Activated T-cell treated with anti-CD3 and anti-CD28 coated beads, Interleukin-2, amount 50 U/mL, for 1 hour (primary cell): ENCODE results near the gene PKNOX2.

Source experiments
- DNase-seq: peaks from one replicate; pipeline ENCODE4 v3.0.0-alpha.2; 2020

Gene PKNOX2

DNA sequence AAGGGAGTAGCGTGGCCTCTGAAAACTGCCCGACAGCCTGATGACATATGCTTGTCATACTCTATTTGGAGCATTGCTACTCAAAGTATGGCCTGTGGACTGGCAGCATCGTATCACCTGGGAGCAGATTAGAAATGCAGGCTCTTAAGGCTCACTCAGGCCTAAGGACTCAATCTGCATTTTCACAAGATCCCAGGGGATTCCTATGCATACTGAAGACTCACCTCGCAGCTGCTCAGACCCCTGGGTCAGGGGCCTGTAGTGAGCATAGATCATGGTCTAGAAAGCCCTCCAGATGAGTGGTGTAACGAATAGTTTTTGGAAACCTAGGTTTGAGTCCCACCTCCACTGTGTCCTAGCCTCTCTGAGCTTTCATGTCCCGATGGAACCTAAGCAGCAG, 205.3 kb downstream of the PKNOX2 start:
- DNase-seq: no peak

DNA sequence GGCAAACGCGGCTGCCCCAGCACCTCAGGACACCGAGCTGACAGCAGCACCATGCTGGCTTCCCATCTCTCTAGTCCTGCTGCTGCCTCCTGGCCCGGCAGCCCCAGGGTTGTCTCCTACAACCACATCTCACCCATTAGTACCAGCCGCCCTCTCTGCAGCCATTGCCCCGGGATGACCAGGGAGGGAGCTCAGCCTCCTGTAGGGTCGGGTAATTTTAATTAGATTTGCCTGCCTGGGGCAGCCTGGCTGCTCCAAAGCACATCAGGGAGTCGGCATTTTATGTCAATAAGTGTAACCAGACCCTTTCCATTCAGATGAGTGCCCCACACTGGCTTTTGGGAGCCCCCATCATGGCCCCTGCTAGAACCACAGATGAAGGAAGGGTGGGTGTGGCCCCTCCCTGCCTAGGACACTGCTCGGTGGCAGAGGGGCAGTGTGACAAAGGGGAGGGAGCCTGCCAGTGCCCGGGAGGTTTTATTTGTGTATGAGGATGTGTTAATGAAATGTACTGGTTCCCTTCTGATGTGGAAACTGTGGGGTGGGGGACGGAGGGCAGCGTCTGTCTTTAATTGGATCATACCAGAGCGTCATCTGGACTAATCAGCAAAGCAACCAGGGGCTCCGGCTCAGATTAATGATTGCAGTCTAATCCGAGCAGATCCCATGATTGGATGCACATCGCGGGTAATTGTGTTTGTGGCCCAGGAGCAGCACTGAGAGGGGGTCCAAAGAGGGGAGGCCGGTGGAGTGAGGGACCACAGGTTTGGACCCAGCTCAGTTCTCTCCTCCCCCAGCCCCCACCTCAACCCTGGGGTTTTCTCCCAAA, 206.2 kb downstream of the PKNOX2 start:
- no peak for DNase-seq

DNA sequence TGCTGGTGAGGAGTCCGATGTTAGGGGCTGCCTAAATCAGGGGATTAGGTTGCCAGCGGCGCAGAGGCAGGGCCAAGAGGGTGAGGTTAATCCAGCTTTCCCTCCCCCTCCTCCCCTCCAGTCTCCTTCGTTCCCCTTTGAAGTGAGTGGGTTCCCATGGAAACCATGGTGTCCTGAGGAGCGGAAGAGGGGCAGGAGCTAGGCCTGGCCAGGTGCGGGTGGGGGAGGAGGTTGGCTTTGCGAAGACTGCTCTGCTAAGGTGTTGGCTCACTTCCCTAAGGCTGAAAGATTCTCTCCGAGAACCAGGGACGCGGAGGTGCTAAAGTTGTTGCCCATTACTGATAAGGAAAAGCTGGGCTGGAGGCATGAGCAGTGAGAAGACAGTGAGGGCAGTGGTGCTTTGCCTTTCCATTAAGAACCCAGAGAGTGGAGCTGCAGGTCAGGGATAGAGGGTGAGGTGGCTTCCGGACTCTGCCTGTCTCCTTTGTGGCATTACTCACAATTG, 206.9 kb downstream of the PKNOX2 start:
- DNase-seq: no peak

DNA sequence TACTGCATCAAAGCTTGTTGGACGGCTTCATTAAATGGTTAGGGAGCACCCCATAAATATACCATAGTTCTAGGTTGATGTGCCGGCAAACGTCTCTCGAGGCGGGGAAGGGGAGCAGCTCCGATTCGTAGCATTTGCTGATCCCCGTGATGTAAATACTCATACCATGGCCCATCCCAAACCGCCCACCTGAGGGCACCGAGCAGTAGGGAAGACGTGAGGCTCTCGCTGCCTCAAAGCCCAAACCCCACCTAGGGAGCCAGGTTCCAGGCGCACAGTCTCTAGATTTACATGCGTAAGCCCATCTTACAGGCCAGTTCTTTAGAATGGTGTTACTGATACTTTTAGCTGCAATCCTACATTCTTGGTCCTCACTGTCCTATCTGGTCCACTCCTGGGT, 207.5 kb downstream of the PKNOX2 start:
- no peak for DNase-seq

DNA sequence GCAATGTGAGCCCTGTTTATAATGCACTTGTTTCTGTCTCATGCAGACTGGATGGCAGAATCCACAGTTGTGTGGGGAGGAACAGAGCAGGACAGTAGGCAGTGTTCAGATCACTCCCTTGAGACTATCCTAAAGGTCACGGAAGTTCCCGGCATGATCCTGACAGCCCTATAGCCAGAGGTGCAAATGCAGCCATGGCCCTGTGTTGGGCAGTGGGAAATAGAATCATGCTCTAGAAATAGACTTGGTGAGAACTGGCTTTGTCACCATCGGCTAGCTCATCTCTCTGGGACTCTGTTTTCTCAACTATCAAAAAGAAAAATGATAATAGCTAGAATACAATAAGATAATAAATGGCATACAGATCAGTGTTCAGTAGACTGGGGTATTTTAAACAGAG, 208.4 kb downstream of the PKNOX2 start:
- DNase-seq: no peak

DNA sequence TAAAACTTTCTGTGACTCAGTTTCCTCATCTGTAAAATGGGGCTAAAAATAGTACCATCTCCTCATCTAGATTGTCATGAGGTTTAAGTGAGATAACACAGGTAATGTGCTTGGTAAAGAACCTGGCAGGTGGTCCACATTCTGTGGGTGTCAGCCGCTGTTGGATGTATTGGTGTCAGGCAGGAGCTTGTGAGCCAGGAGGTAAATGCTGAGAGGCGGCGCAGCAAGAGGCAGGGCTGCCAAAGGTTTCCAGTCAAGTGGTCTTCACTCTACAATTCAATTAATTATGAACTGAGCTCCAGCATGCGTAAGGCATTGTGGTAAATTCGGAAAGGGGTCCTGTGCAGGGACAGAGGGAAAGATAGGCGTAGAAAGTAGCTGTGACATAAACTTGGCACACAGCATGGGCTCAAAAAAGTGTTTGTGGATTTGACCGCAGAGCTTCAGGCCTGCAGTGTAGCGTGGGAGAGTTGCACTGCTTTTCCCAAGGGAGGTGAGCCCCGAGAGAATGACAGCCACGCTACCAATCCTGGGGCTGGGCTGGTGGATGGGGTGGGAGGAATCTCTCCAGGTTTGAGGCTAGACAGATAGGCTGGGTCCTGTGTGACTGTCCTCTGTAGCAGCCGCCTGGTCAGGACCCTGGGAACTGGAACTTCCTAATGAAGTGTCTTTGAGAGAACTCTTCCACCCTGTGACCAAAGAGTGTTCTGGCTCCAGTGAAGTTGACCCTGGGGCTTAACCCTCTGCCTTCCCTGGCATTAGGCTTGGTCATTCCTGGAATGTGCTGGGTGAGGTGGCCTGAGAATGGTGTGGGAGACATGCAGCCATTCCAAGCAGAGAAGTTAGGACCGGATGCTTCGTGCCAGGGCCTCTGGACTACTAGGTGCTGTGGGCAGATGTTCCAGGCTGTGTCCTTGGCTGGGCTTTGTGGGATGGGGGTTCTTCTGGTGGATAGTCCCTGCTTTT, 209.2 kb downstream of the PKNOX2 start:
- DNase-seq: no peak

DNA sequence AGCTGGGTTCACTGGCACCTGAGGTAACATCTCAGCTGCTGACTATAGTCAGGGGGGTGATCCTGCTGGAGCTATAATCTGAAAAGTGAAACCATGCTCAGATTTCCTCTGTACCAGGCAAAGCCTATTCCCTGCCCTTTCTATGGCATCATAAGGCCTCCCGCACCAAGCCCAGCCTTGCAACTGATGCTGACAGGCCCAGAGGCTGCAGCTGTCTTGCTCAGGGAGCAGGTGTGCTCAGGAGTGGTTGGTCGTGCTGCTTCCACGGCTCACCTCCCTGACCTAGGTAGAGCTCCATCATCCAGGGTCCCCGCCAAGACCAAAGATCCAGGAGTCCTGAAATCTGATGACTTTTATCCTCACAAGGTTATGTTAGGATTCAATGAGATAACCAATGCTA, 209.8 kb downstream of the PKNOX2 start:
- DNase-seq: no peak

DNA sequence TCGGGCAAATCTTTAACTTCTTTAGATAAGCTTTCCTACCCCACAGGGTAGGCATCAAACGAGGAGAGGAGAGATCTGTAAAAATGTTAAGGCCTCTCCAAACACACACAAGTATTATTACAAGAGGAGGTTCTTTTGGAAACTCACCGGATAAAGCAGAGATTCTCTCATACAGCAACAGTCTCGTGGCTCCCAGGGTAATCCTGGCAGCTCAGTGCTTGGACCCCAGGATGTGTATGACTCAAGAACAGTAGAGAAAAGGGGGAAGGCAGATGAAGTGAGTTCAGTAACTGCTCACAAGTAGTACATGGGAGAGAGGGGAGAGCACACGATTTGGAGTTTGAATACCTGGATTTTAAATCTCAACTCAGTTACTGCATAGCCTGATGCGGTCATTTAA, 210.6 kb downstream of the PKNOX2 start:
- no peak for DNase-seq

DNA sequence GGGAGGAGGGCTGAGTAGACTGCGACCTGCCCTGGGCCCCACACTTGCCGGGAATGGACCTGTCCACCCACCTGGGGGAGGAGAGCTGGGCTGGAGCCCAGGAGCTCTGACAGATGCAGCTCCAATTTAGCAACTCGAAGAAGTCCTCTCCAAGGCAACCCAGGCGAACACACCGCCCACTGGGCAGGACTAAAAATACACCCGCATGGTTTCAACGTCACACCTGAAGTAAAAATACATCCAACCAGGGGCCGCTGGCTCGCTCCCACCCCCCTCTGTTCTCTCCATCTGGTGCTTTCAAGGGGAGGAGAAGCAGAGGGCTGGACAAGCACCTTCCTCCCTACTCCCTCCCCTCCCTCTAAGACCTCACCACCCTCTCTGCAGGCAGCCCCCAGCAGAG, 211.6 kb downstream of the PKNOX2 start:
- DNase-seq: no peak

DNA sequence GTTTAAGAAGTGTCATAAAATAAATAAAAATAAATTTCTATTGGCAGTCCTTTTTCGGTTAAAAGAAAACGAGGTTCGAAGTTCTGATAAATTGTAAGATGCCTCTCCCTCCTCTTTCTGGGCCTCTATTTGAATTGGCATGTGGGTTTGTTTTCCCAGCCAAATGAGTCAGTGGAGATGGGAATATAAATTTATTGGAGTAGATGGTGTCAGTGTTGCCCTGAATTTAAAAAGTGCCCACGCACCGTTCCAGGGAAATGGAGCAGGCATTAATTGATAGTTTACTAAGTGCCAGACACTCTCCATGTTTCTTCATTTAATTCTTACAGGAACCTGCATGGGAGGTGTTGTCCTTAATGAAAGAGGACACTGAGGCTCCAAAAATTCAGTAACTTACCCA, 212.3 kb downstream of the PKNOX2 start:
- no peak for DNase-seq

DNA sequence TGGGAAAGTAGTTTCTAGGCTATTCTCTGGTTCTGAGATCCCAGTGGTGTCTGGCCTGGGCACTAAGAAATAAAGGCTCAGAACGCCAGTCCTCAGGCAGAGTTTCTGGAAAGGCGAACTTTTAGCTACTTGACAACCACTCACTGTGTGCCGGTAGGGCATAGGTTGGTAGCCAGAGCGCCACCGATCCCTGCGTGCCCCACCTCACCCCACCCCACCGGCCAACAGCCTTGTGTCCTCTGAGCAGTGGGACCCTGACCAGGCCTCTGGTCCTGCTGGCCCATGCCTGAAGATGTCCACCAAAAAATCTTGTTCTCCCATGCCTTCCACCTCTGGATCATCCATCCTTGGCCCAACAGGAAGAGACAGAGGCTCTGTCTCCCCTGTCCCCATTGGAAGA, 213.5 kb downstream of the PKNOX2 start:
- DNase-seq: no peak

DNA sequence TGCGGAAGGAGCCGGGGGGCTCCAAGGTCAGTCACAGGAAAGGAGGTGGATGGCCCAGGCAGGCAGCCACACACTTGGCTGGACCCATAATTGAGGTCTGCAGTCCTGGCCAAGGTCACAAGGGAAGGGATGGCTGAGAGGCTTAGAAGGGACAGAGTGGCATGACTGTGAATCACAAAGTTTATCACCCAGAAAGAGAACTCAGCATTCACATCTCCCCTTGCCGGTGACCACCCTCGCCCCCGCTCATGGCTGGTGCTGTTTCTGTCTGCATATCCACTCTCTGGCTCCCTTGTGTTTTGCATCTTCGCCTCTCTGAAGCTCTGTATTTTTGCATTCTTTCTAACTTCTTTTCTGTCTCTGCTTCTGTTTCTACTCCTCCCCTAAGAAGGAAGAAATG, 214.0 kb downstream of the PKNOX2 start:
- no peak for DNase-seq

DNA sequence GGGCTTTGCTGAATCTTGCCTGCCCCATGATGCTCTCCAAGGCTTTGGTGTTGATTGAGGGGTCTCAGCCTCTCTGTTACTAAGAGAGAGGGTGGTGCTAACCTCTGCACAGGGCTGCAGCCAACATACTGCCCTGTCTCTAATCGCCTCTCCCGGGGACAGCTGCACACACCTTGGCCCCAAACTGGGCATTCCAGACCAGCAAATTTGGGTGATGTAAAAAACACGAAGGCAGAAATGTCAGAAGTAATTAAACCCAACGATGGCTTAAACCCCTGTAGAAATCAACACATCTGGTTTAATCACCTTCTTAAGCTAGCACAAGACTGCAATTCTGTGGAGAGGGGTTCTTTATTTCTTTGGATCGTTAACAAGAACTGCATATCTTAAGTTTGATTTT, 215.0 kb downstream of the PKNOX2 start:
- no peak for DNase-seq

DNA sequence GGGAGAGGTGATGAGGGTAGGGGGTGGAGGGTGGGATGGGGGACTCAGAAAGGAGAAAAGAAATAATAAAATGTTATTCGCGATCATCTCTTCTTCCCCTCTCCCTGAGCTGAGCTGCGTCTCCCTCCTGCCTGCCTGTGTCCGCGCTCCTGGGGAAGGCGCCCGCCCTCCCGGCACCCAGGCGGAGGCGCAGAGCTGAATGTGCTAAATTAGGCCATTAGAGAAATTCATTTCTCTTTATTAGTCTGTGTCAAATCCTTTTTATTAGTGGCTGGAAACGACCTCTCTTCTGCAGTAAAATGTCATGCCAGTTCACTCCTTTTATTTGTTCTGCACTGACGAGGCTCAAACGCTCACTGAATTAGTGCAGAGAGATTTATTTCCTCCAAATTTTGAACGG, 215.4 kb downstream of the PKNOX2 start:
- DNase-seq: no peak

DNA sequence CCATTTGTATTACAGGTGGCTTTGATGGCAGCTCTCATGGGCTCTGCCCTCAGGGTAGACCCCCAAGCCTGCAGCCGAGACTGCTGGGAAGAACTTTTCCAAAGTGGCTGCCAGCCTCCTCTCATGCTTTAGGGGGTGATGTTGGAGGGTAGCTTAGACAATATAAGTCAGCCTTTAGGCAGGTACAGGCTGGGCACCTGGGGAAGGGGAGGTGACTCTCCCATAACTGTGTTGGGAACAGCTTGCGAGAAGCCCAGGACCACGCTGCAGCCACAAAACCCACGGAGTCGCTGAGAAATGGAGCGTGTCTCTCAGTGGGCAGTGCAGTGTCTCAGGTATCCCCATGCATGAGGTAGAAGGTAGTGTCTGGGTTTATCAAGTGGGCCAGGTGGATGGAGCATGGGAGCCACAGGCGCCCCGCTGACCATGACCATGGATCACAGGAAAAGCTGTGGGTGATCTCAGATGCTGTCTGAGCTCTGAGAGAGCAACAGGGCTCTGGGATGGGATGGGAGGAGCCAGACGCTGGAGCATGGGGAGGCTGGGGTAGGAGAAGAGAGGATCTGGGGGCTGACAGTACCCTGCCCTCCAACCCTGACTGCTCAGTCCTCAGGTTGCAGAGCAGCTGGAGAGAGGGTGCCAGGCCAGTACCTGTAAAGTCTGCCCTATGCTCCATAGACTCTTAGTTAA, 216.3 kb downstream of the PKNOX2 start:
- no peak for DNase-seq

DNA sequence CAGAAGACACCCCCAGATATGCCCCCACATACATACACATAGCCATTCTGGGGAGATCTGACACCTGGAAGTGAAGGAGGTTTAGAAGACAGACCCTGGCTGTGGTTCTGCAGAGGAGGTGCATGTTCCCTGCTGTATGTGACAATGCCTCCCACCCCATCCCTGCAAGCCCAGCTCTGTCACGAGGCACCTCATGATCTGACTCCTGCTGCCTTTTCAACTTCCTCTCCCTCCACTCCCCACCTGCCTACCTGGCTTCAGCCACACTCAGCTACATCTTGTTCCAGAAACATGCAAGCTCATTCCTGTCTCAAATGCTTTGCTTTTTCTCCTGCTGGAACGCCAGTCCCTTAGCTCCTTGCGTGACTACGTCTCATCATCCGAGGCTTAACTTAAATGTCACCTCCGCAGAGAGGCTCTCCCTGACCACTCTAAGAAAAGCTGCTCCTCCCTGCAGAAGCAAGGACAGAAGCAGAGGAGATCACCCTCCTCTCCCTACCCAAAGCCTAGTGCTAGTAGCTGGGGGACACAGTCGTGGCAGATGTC, 217.0 kb downstream of the PKNOX2 start:
- no peak for DNase-seq

DNA sequence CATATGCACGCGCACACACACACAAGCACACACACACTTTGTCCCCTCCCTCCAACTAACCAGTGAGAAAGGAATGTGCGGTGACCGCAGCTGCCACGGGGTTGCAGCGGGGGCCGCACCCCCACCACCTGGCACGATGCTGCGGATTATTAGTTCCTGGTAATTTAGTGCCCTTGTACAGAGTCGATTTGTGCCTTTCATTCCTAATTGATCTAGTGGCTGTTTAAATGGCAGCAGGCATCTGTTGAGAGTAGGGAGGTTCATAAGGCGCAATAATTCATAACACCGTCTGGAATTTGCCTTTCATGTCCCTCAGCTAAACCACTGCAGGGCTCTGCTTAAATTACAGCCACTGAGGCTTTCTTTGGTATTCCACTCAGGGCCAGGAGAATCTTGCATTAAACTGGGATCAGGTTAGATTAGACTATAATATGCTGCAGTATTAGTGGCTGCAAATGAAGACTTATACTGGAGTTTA, 217.8 kb downstream of the PKNOX2 start:
- no peak for DNase-seq

DNA sequence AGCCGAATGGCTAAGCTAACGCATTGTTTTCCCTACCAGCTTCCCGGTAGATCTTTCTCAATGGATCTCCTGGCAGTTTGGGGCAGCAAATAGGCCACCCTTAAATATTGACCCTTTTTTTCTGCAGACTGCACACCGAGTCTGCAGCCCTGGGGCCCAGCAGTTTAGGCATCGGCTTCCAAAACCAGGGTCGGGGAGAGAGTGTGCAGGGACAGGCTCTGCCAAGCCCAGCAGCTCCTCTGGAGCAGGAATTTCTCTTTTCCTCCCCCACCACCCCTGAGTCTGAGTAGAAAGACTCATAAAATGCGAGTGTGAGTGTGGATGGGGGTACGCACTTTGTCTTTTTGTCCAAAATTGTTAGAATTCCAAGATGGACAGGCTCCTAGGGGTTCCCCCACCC, 218.3 kb downstream of the PKNOX2 start:
- DNase-seq: no peak

DNA sequence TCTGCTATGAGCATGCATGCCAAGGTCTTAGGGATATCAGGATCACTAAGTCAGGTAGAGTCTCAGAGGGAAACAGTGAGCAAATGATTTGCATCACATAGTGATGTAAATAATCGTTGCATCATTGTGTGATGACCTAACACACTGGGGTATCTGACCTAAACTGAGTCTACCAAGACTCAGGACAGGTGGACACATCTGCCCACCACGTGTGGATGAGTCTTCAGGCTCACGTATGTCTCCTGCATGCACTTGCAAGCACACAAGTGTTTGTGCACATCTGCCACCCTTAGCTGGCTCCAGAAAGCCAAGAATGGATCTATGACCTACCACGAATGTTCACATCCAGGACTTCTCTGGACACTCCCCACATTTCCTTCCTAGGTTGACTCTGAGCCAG, 220.3 kb downstream of the PKNOX2 start:
- no peak for DNase-seq

DNA sequence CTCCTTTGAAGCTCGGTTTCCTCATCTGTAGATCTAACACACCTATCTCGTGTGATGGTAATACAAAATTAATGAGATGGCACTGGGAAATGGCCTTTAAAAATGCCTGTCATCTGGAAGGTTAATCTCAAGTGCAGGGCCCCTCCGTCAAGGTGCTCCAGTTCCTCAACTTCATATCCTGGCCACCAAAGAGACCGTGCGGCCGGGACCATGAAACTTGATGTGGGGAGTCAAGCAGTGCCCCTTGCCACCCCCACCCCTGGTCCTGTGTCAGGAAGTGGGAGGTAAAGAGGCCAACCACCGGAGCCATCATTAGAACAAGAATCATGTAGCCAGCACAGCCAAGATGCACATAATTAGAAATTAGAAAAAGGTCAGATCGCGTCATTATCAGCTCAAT, 223.3 kb downstream of the PKNOX2 start:
- no peak for DNase-seq

DNA sequence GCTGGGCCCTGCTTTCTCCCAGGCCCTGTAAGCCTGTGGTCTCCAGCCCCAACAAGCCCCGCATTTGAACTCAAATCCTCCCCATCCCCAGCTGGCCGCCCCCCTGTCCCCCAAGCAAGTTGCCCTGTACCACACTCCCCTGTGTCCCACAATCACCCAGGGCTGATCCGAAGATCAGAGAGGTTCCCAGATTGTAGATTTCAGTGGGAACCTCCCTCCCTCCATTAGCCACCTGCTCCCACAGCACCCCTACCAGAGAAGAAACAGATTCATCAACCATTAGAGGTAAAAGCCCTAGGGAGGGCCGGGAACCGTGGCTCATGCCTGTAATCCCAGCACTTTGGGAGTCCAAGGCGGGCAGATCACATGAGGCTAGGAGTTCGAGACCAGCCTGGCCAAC, 224.1 kb downstream of the PKNOX2 start:
- no peak for DNase-seq

DNA sequence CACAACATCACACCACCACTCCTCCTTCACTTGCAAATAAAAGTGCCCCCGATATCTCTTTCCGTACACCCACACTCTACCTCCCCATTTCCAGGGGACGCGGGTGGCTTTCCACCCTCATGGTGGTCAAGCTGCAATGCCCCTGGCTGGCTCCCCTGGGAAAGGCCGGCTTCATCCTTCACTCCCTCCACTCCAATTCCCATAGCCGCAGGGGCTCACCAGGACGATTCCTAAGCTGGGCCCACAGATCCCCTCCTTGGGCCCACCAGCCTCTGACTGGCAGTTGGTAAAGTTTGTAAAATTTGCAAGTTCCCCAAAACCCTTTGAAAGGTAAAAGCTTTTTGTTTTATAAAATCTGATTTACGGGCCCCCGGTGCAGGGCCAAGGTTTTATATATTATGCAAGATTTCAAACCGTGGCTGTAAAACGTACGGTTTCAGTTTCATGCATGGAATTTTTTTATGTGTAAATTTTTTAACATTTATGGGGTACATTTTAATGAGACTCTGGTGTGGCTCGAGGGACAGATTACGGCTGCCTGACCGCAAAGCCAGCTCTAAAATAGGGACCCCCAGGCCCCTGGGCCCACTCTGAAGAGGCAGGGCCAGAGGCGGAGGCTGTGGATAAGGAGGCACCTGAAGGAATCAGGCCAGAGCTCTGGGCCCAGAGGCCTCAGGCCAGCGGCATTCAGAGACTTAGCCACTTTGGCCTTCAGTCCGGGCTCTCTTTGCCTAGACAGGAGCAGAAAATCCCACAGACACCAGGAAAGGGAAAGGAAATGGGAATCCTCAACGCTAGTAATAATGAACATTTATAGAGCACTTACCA, 225.0 kb downstream of the PKNOX2 start:
- DNase-seq: no peak
